Subcutaneous adipose tissue (tissue), 4 donors: ENCODE data around the gene PAFAH1B1. TPM values are rescaled to one million over a fixed set of nuclear protein-coding genes. Genes with fewer than 3 reads are reported as not detected.

ENCODE experiments used
- total RNA-seq, 4 donors: library from RNA; depleted of rRNA; stranded (reverse); fragments of >200 nt; gene quantifications; one replicate each; pipeline ENCODE4 v1.1.0, GENCODE V29; 2016
- TF ChIP-seq, protein P1 (sequence below): fragments of 450-650 bp; IDR thresholded peaks from one replicate; pipeline ENCODE4 v1.5.1; 2016; ENCODE audit warnings: low read depth, mild to moderate bottlenecking, control low read depth, antibody characterized with exemption, moderate library complexity

The PAFAH1B1 gene
- total RNA-seq, 4 donors from 2014 or later, result 102 to 145 (median 138) TPM

- TF ChIP-seq, protein P1, sequence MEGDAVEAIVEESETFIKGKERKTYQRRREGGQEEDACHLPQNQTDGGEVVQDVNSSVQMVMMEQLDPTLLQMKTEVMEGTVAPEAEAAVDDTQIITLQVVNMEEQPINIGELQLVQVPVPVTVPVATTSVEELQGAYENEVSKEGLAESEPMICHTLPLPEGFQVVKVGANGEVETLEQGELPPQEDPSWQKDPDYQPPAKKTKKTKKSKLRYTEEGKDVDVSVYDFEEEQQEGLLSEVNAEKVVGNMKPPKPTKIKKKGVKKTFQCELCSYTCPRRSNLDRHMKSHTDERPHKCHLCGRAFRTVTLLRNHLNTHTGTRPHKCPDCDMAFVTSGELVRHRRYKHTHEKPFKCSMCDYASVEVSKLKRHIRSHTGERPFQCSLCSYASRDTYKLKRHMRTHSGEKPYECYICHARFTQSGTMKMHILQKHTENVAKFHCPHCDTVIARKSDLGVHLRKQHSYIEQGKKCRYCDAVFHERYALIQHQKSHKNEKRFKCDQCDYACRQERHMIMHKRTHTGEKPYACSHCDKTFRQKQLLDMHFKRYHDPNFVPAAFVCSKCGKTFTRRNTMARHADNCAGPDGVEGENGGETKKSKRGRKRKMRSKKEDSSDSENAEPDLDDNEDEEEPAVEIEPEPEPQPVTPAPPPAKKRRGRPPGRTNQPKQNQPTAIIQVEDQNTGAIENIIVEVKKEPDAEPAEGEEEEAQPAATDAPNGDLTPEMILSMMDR, result no peak
Measured at GRCh38 chr17:2703606-2704005, 110.2 kb downstream of the PAFAH1B1 start.

GRCh38 chr17:2704031-2704889 lies 110.8 kb downstream of the PAFAH1B1 start:
- TF ChIP-seq, protein P1, result no peak

DNA sequence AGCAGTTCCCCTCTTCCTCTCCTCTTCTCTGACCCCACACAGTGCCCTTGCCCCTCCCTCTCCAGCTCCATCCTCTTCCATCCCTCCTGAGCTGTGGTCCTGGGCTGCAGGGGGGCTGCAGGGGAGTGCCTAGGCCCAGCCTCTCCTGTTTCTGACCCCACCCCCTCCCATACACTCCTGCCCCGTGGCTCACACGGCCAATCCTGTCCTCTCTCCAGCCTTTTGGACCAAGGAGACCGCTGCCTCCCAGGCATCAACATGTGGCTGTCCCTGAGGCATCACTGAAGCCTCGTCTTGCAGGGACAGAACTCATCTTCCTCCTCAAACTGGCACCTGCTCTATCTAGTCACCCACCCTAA lies 111.4 kb downstream of the PAFAH1B1 start:
- TF ChIP-seq, protein P1, result no peak

GRCh38 chr17:2705263-2705662 lies 111.8 kb downstream of the PAFAH1B1 start:
- TF ChIP-seq, protein P1, result no peak

DNA sequence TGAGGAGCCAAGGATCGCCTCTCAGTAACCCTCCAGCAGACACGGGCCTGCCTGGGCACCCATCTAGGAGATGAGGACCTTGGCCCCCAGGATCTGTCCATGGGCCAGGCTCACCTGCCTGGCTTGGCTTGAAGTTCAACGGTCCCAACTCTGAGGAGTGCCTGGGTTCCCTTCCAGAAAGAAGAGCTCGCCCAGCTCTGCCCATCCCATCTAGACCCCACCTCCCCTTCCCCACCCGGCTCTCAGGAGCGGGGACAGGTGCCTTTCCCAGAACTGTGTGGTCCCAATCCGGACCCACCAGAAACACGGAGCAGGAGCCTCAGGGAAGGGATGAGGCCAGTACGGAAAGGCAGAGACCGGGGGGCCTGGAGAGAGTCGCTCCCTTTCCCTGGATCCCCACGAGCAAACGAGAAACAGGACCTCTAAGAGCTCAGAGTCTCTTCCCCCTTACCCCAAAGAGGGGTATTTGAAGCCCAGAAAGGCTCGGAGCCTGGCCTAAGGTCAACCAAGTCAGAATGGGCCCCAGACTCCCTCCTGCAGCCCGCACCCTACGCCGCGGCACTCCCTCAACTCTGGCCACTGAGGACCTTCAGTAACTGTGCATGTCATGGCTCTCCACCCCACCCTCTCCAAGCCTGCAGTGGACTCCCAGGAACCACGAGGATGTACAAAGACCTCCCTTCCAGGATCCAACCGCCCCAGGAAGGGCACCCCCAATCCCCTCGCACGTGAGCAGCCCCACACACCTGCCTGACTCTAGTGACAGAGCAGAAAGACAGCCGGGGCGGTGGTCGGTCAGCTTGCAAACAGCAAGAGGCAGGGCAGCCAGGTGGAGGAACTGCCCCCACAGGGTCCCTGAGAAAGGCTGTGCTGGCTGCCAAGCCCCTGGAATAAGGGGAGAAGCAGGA lies 112.7 kb downstream of the PAFAH1B1 start:
- TF ChIP-seq, protein P1, result no peak

- TF ChIP-seq, protein P1, result no peak
Measured at GRCh38 chr17:2706911-2707510, 113.6 kb downstream of the PAFAH1B1 start.
